ENCODE measurements around the gene AMOTL2.

AMOTL2 gene

DNA sequence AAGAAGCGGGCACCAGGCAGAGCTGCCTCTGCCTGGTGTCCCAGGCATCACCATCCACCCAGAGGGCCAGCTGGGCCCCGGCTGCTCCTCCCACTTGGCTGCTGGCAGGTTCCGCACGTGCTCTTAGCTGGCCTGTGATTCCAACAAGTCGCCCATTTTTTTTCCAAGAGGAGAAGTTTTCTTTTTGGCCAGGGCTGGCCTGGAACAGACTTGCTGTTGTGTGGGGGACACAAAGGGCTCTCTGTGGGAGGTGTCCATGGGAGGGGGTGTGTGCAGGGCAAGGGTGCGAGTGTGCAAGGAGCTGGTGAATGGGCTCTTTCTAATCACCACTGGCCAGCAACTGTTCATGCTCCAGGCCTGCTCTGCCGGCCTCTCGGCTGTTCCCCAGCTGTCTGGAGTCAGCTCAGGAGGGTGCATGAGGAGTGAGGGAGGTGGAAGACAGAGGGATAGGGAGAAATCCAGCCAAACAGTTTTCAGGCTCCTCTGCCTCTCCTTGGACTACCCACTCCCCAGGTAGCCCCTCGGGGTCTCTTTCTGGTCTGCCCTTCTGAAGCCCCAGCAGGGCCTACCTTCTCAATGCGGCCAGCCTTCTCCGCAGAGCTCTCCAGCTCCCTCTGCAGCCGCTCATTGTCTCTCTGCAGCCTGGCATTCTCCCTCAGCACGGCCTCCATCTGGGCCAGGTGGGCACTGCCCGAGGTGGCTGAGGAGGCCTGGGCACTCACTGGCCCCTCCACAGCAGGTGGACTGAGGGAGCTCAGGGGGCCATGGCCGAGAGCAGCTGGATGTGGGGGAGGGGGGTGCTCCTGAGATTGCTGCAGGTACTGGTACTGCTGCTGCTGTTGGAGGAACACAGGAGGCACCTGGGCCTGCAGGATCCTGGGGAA lies 7.1 kb downstream of the AMOTL2 start:
- DNase-seq (ENCODE audit: low spot score) (no peak), FAIRE-seq (no peak)

- no peak for FAIRE-seq
Observed at GRCh38 chr3:134366221-134366927, 7.9 kb downstream of the AMOTL2 start.

GRCh38 chr3:134365766-134366065 lies 8.5 kb downstream of the AMOTL2 start:
- DNase-seq (ENCODE audit: low spot score), result no peak
- no peak for FAIRE-seq

More at GRCh38 chr3:134366221-134366927, 7.9 kb downstream of the AMOTL2 start:
- DNase-seq (ENCODE audit: low spot score), result no peak

GRCh38 chr3:134364936-134365765 lies 9.1 kb downstream of the AMOTL2 start:
- no peak for DNase-seq (ENCODE audit: low spot score)
- no peak for FAIRE-seq

GRCh38 chr3:134364061-134364935 lies 9.9 kb downstream of the AMOTL2 start:
- peak; percentile 93 for DNase-seq (ENCODE audit: low spot score)
- FAIRE-seq, result peak; percentile 83

GRCh38 chr3:134363381-134363755 lies 10.9 kb downstream of the AMOTL2 start:
- FAIRE-seq (no peak), DNase-seq (ENCODE audit: low spot score) (no peak)

DNA sequence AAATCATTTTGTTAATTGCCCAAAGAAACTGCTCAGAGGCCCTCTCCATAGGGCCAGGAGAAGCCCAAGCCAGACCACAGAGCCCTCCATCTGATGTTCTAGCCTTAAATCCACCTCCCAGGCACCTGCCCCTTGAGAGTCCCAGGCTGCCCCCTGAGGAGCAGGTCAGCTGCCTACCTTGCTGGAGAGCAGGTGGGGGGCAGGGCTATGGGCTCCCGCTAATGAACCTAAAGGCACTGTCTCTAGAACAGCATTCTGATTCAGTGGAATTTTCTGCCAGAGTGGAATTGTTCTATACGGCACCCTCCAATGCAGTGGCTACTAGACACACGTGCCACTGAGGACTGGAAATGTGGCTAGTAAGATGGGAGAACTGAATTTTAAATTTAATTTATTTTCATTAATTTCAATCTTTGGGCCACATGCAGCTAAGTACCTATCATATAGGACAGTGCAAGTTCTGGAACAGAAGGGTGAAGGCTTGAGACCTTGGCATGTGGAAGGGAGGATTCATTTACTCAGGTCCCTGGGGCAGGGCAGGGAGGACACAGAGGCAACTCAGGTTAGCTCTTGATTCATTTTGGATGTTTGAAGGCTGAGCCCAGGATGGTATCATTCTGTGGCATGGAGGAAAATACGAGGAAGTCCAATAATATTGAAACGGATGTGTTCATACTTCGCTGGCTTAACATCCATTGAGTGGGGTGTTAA lies 11.4 kb downstream of the AMOTL2 start:
- no peak for DNase-seq (ENCODE audit: low spot score)
- no peak for FAIRE-seq

DNA sequence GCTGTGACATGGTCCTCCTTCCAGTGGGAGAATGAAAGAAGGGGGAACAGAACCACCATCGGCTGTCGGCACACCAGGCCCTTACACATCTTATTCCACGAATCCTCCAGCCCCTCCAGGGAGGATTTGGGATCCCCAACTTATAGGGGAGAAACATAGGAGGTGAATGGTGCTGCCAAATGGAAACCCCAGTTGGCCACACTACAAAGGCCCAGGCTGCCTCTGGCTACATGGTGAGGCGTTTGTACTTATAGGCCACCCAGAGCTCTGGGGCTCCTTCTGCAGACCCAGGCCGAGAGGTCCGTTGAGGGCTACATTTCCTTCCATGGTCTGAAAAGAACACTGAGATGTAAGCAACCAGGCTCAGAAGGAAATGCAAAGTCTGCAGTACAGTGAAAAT lies 12.0 kb downstream of the AMOTL2 start:
- no peak for FAIRE-seq
- DNase-seq (ENCODE audit: low spot score), result no peak

DNA sequence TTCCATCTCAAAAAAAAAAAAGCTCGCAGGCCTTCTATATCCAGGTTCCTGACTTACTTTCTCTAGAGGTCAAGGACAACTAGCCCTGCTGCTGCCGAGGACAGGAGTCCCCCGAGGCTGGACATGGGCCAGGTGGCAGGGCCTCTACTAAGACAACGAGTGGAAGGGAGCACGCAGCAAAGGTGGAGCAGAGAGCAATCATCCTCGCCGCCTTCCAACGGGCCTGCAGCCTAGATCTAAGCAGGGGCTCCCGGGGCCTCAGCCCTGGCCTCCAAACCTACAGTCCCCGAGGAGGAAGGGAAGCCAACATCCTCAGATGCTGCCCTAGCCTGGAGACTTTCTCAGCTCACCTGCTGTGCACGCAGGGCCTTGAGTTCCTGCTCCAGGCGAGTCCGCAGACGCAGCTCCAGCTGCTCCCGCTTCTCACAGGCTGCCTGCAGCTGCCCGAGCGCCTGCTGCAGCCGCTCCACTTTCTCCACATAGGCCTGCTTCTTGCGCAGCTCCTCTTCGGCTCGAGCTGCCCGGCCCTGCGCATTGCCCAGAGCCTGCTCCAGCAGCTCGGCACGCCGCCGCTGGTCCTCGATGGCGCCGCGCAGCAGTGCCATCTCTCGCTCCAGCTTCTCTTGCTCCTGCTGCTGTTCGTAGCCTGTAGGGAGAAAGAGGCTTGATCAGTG lies 12.9 kb downstream of the AMOTL2 start:
- FAIRE-seq (no peak), DNase-seq (ENCODE audit: low spot score) (no peak)

- DNase-seq (ENCODE audit: low spot score), result no peak
- no peak for FAIRE-seq
Observed at GRCh38 chr3:134360046-134360445, 14.2 kb downstream of the AMOTL2 start.

- DNase-seq (ENCODE audit: low spot score) (no peak), FAIRE-seq (no peak)
Observed at GRCh38 chr3:134359121-134360010, 14.9 kb downstream of the AMOTL2 start.

GRCh38 chr3:134357914-134358811 lies 16.1 kb downstream of the AMOTL2 start:
- peak; percentile 97 for DNase-seq (ENCODE audit: low spot score)

GRCh38 chr3:134357261-134357913 lies 16.9 kb downstream of the AMOTL2 start:
- no peak for DNase-seq (ENCODE audit: low spot score)
- no peak for FAIRE-seq

More at GRCh38 chr3:134357914-134358811, 16.1 kb downstream of the AMOTL2 start:
- peak; percentile 99 for FAIRE-seq

- DNase-seq (ENCODE audit: low spot score) (no peak), FAIRE-seq (no peak)
Observed at GRCh38 chr3:134356411-134357040, 17.7 kb downstream of the AMOTL2 start.

DNA sequence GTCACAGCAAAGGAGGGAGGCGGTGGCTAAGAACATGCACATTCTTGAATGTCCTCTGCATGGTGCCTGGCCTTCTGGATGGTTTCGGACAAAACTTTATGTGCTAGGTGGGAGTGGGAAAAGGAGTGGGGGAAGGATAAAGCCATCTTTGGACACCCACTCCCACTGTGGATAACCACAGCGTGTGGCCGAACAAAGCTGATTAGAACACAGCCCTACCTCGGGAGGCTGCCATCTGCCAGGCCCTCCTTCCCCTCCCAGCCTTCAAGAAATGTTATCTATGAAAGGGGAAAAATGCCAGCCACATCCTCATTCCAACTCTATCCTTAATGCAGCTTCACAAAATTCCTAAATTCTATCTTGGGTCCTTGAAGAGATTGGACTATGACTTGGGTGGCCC lies 18.8 kb downstream of the AMOTL2 start:
- DNase-seq (ENCODE audit: low spot score) (no peak), FAIRE-seq (no peak)

GRCh38 chr3:134354612-134355251 lies 19.5 kb downstream of the AMOTL2 start:
- FAIRE-seq (no peak), DNase-seq (ENCODE audit: low spot score) (no peak)

All from RCC 7860 (cell line).